Measurements from ENCODE around the gene UBASH3B. TPM values are rescaled to one million over a fixed set of nuclear protein-coding genes. Genes with fewer than 3 reads are reported as not detected.

UBASH3B gene
- total and polyA plus RNA-seq, 2 of the 13 experiments (the other 11 are each of a cell fraction or from before 2014, with no cell fraction given) = 4.4 to 7.6 TPM

GRCh38 chr11:122737951-122738693 lies 82.6 kb downstream of the UBASH3B start:
- Histone ChIP-seq H3K79me2 (ENCODE audit: insufficient read depth, low read length) (no peaks in the 10 kb centered on the region), H3K4me1 (ENCODE audit: insufficient read depth, low read length) (peaks cover 18% of the 10 kb centered on the region), H3K9me3 (ENCODE audit: low read length) (no peaks in the 10 kb centered on the region), H3K27ac (ENCODE audit: extremely low read length, insufficient read depth, low read length) (no peak overlapping the region), H3K4me2 (ENCODE audit: low read depth, low read length) (peak overlapping the region; percentile 48; the same call in 1 of the 2 replicates), H3K4me3 (replicated peaks in 1 of 3; ENCODE audit: insufficient read depth in 1 of 3, low read depth in 2 of 3, low read length in 3 of 3) (no peak overlapping the region), H3K36me3 (replicated peaks in 1 of 2; ENCODE audit: control insufficient read depth in 1 of 2, insufficient read depth in 2 of 2, low read length in 2 of 2) (peaks cover 0 to 1% of the 10 kb centered on the region in 2 experiments; a peak in 1 of 5 replicates), H2AFZ (ENCODE audit: low read length) (no peak overlapping the region), H3K27me3 (ENCODE audit: control insufficient read depth in 1 of 2, insufficient read depth in 2 of 2, low read length in 2 of 2) (no peaks in the 10 kb centered on the region), H4K20me1 (ENCODE audit: insufficient read depth, low read length) (no peaks in the 10 kb centered on the region), H3K9ac (ENCODE audit: insufficient read depth, low read depth, low read length) (no peak overlapping the region)
- BruUV-seq (replicated peaks) = no TSS peak
- TF ChIP-seq PPARG (CRISPR knock-in tag; conservative IDR thresholded peaks at IDR 0.05) (peak; percentile 59; the same call in 1 of the 2 replicates), DBP (CRISPR knock-in tag; IDR thresholded peaks at IDR 0.05; ENCODE audit: not compliant biosample characterization) (no peak), ARID5B (CRISPR knock-in tag; IDR thresholded peaks at IDR 0.05) (peak; percentile 48; the same call in 1 of the 2 replicates), RARA (CRISPR knock-in tag; IDR thresholded peaks at IDR 0.05) (peak; percentile 57; the same call in 1 of the 2 replicates), SOX5 (CRISPR knock-in tag; IDR thresholded peaks at IDR 0.05; ENCODE audit: borderline replicate concordance) (peak; percentile 65; the same call in 1 of the 2 replicates), ZKSCAN8 (CRISPR knock-in tag; IDR thresholded peaks at IDR 0.05; ENCODE audit: borderline replicate concordance) (peak; percentile 60; the same call in 1 of the 2 replicates), FOXA3 (CRISPR knock-in tag; IDR thresholded peaks at IDR 0.05) (peak; percentile 38), SOX13 (IDR thresholded peaks at IDR 0.05) (no peak), SOX13 (CRISPR knock-in tag; conservative IDR thresholded peaks at IDR 0.05 in 1 of 2, IDR thresholded peaks at IDR 0.05 in 1 of 2) (peak in 1 of 2 experiments; percentile 59; a peak in 1 of 4 replicates), BRD4 (CRISPR knock-in tag; IDR thresholded peaks at IDR 0.05) (no peak), ZNF841 (CRISPR knock-in tag; IDR thresholded peaks at IDR 0.05; ENCODE audit: borderline replicate concordance) (no peak), GATAD1 (CRISPR knock-in tag; IDR thresholded peaks at IDR 0.05) (no peak), RXRB (CRISPR knock-in tag; IDR thresholded peaks at IDR 0.05; ENCODE audit: borderline replicate concordance) (peak; percentile 39; the same call in 1 of the 2 replicates)
- WGBS (ENCODE audit: low lambda C conversion rate) = 56% methylated on average over 5 of the region's 5 CpGs
- POLR2A ChIA-PET = interaction anchor here (1.6 kb wide), 1 partner anchor 82 kb away, joined by 4 read pairs; the partner anchor contains the start of gene UBASH3B
- CTCF ChIA-PET (ENCODE audit: low intra/inter-chr PET ratio, low total read pairs) = no interaction called here
- ATAC-seq = peak; percentile 75
- intact Hi-C loops (cut with micrococcal nuclease; ENCODE audit: unreplicated experiment) (no loop called here), in situ Hi-C loops (cut with HindIII; ENCODE audit: extremely low pct_ligation_motif_present, low pct_unique_long_range_greater_than_20kb) (no loop called here)
- FAIRE-seq = no peak
- DNase-seq (ENCODE audit: low spot score) = peak; percentile 51

Measured in HepG2 (cell line).